ENCODE data around the gene MGAT5B.

The MGAT5B gene

DNA sequence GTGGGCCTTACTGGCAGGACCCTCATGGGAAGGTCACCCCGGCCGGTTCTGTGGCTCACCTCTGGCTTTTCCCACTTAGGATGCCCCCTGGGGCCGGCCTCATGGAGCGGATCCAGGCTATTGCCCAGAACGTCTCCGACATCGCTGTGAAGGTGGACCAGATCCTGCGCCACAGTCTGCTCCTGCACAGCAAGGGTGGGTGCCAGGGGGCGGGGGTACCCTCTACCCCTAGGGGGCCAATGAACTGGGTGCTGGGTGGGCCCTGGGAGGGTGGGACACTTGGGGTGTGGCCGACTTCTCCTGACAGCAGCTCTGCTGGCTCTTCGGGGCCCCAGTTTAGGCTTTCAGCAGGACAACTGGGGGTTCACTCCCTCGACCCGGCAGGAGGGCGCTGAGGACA lies 34.3 kb downstream of the MGAT5B start:
- no peaks in the 10 kb centered on the region for H3K4me1 ChIP-seq (ENCODE audit: control insufficient read depth in 1 of 2, insufficient read depth in 2 of 2, low read length in 2 of 2)
- H3K9ac ChIP-seq (ENCODE audit: low read length), result no peak overlapping the region
- H3K27ac ChIP-seq (ENCODE audit: low read depth, low read length), result no peak overlapping the region
- no peak overlapping the region for H2BK120ac ChIP-seq (ENCODE audit: insufficient read depth, low read length, poor library complexity)
- no peak overlapping the region for H3K4me2 ChIP-seq (ENCODE audit: low read length)
- H3K27me3 ChIP-seq (ENCODE audit: insufficient read depth, low read length), result no peaks in the 10 kb centered on the region
- H2AK5ac ChIP-seq (ENCODE audit: low read length), result no peak overlapping the region
- H3K4ac ChIP-seq (ENCODE audit: low read depth, low read length), result no peak overlapping the region
- H4K8ac ChIP-seq (ENCODE audit: low read depth, low read length), result no peak overlapping the region
- peaks cover 6% of the 10 kb centered on the region for H3K9me3 ChIP-seq (ENCODE audit: insufficient read depth, low read depth, low read length)
- no peak overlapping the region for H4K12ac ChIP-seq (ENCODE audit: low read depth, low read length)
- no peaks in the 10 kb centered on the region for H3K36me3 ChIP-seq (ENCODE audit: control insufficient read depth in 1 of 2, insufficient read depth in 2 of 2, low read length in 2 of 2)
- H3K79me2 ChIP-seq (ENCODE audit: control insufficient read depth, insufficient read depth, low read length, poor library complexity), result no peaks in the 10 kb centered on the region
- H3K79me1 ChIP-seq (ENCODE audit: low read length), result no peaks in the 10 kb centered on the region
- no peak overlapping the region for H3K14ac ChIP-seq (ENCODE audit: low read length)
- H2BK12ac ChIP-seq (ENCODE audit: low read length), result no peak overlapping the region
- no peak overlapping the region for H3K18ac ChIP-seq (ENCODE audit: low read length)
- WGBS (ENCODE audit: extremely low coverage, insufficient coverage, insufficient read length), result no CpG with 5 or more reads among the region's 14 CpGs
- H4K91ac ChIP-seq (ENCODE audit: low read depth, low read length), result no peak overlapping the region
- H3K23ac ChIP-seq (ENCODE audit: low read length), result no peak overlapping the region
- H3K4me3 ChIP-seq (ENCODE audit: low read depth, low read length), result no peak overlapping the region
- H2BK5ac ChIP-seq (ENCODE audit: low read depth, low read length, poor library complexity), result no peak overlapping the region
- DNase-seq, result no peak
- H2AFZ ChIP-seq (ENCODE audit: insufficient read depth, low read length, poor library complexity), result no peak overlapping the region

DNA sequence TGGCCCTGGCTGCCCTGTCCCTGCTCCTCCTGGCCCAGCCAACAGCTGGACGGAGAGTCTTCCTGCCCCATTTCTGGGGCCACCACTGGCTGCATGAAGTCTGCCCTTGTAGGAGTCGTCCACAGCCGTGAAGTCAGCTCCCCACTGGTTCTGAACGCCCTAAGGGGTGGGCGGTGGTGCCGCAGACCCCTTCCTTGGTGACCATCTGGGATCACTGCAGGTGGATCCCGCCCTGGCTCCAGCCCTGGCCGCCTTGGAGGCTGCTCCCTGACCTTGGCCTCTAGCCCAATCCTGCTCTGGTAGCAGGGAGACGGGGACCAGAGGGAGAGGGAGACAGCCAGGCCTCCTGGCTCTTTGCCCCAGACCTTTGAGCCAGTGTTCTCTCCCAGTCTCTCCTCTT lies 35.4 kb downstream of the MGAT5B start:
- WGBS (ENCODE audit: extremely low coverage, insufficient coverage, insufficient read length), result no CpG with 5 or more reads among the region's 9 CpGs

DNA sequence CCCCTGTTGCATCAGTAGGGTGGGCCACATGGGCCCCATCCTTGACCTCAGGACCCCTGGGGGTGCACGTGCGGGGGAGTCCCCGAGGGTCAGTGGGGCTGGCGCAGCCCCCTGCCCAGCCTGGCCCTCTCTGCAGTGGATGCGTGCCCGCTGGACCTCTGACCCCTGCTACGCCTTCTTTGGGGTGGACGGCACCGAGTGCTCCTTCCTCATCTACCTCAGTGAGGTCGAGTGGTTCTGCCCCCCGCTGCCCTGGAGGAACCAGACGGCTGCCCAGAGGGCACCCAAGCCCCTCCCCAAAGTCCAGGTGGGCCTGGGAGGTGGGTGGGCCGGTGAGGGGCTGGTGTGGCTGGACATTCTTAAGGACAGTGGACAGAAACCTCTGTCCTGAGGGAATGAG lies 35.9 kb downstream of the MGAT5B start:
- WGBS (ENCODE audit: extremely low coverage, insufficient coverage, insufficient read length), result no CpG with 5 or more reads among the region's 13 CpGs
- Histone ChIP-seq H3K9ac (ENCODE audit: low read length) (no peak overlapping the region), H3K27me3 (ENCODE audit: insufficient read depth, low read length) (no peaks in the 10 kb centered on the region), H2BK120ac (ENCODE audit: insufficient read depth, low read length, poor library complexity) (no peak overlapping the region), H2AK5ac (ENCODE audit: low read length) (no peak overlapping the region), H3K4me1 (ENCODE audit: control insufficient read depth in 1 of 2, insufficient read depth in 2 of 2, low read length in 2 of 2) (no peaks in the 10 kb centered on the region), H3K79me1 (ENCODE audit: low read length) (no peaks in the 10 kb centered on the region), H3K36me3 (ENCODE audit: control insufficient read depth in 1 of 2, insufficient read depth in 2 of 2, low read length in 2 of 2) (no peaks in the 10 kb centered on the region), H3K18ac (ENCODE audit: low read length) (no peak overlapping the region), H2BK12ac (ENCODE audit: low read length) (no peak overlapping the region), H3K4me2 (ENCODE audit: low read length) (no peak overlapping the region), H2BK5ac (ENCODE audit: low read depth, low read length, poor library complexity) (no peak overlapping the region), H3K23ac (ENCODE audit: low read length) (no peak overlapping the region), H4K8ac (ENCODE audit: low read depth, low read length) (no peak overlapping the region), H3K79me2 (ENCODE audit: control insufficient read depth, insufficient read depth, low read length, poor library complexity) (no peaks in the 10 kb centered on the region), H3K9me3 (ENCODE audit: insufficient read depth, low read depth, low read length) (peaks cover 6% of the 10 kb centered on the region), H3K14ac (ENCODE audit: low read length) (no peak overlapping the region), H3K4ac (ENCODE audit: low read depth, low read length) (no peak overlapping the region), H4K12ac (ENCODE audit: low read depth, low read length) (no peak overlapping the region), H3K27ac (ENCODE audit: low read depth, low read length) (no peak overlapping the region), H2AFZ (ENCODE audit: insufficient read depth, low read length, poor library complexity) (no peak overlapping the region), H4K91ac (ENCODE audit: low read depth, low read length) (no peak overlapping the region), H3K4me3 (ENCODE audit: low read depth, low read length) (no peak overlapping the region)
- DNase-seq, result no peak

More for the DNA sequence above, 35.4 kb downstream of the MGAT5B start:
- H4K91ac ChIP-seq (ENCODE audit: low read depth, low read length), result no peak overlapping the region
- H3K4ac ChIP-seq (ENCODE audit: low read depth, low read length), result no peak overlapping the region
- H3K36me3 ChIP-seq (ENCODE audit: control insufficient read depth in 1 of 2, insufficient read depth in 2 of 2, low read length in 2 of 2), result no peaks in the 10 kb centered on the region
- H3K27me3 ChIP-seq (ENCODE audit: insufficient read depth, low read length), result no peaks in the 10 kb centered on the region
- H4K8ac ChIP-seq (ENCODE audit: low read depth, low read length), result no peak overlapping the region
- no peaks in the 10 kb centered on the region for H3K4me1 ChIP-seq (ENCODE audit: control insufficient read depth in 1 of 2, insufficient read depth in 2 of 2, low read length in 2 of 2)
- H2AK5ac ChIP-seq (ENCODE audit: low read length), result no peak overlapping the region
- H2BK5ac ChIP-seq (ENCODE audit: low read depth, low read length, poor library complexity), result no peak overlapping the region
- H3K9me3 ChIP-seq (ENCODE audit: insufficient read depth, low read depth, low read length), result peaks cover 6% of the 10 kb centered on the region
- no peak overlapping the region for H3K18ac ChIP-seq (ENCODE audit: low read length)
- H3K79me1 ChIP-seq (ENCODE audit: low read length), result no peaks in the 10 kb centered on the region
- no peak overlapping the region for H3K4me3 ChIP-seq (ENCODE audit: low read depth, low read length)
- H3K4me2 ChIP-seq (ENCODE audit: low read length), result no peak overlapping the region
- no peak overlapping the region for H2BK12ac ChIP-seq (ENCODE audit: low read length)
- no peak for DNase-seq
- no peak overlapping the region for H3K14ac ChIP-seq (ENCODE audit: low read length)
- H3K27ac ChIP-seq (ENCODE audit: low read depth, low read length), result no peak overlapping the region
- H3K23ac ChIP-seq (ENCODE audit: low read length), result no peak overlapping the region
- H4K12ac ChIP-seq (ENCODE audit: low read depth, low read length), result no peak overlapping the region
- H2BK120ac ChIP-seq (ENCODE audit: insufficient read depth, low read length, poor library complexity), result no peak overlapping the region
- no peak overlapping the region for H3K9ac ChIP-seq (ENCODE audit: low read length)
- no peak overlapping the region for H2AFZ ChIP-seq (ENCODE audit: insufficient read depth, low read length, poor library complexity)
- no peaks in the 10 kb centered on the region for H3K79me2 ChIP-seq (ENCODE audit: control insufficient read depth, insufficient read depth, low read length, poor library complexity)

DNA sequence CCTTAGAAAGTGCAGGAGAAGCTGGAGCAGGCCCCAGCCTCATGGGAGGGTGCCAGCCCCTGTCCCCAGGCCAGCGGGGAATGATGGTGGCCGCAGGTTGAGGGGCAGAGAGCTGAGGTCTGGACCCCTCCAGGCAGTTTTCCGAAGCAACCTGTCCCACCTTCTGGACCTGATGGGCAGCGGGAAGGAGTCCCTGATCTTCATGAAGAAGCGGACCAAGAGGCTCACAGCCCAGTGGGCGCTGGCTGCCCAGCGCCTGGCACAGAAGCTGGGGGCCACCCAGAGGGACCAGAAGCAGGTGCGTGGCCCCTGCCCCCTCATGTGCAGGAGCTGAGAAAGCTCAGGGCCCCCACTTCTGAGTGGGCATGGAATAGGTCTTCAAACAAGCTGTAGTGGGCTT lies 36.8 kb downstream of the MGAT5B start:
- no CpG with 5 or more reads among the region's 8 CpGs for WGBS (ENCODE audit: extremely low coverage, insufficient coverage, insufficient read length)
- H3K9me3 ChIP-seq (ENCODE audit: insufficient read depth, low read depth, low read length), result peaks cover 6% of the 10 kb centered on the region
- no peaks in the 10 kb centered on the region for H3K27me3 ChIP-seq (ENCODE audit: insufficient read depth, low read length)
- H4K8ac ChIP-seq (ENCODE audit: low read depth, low read length), result no peak overlapping the region
- no peaks in the 10 kb centered on the region for H3K79me2 ChIP-seq (ENCODE audit: control insufficient read depth, insufficient read depth, low read length, poor library complexity)
- H3K4me3 ChIP-seq (ENCODE audit: low read depth, low read length), result no peak overlapping the region
- H2AK5ac ChIP-seq (ENCODE audit: low read length), result no peak overlapping the region
- H3K4me1 ChIP-seq (ENCODE audit: control insufficient read depth in 1 of 2, insufficient read depth in 2 of 2, low read length in 2 of 2), result no peaks in the 10 kb centered on the region
- H3K14ac ChIP-seq (ENCODE audit: low read length), result no peak overlapping the region
- H3K36me3 ChIP-seq (ENCODE audit: control insufficient read depth in 1 of 2, insufficient read depth in 2 of 2, low read length in 2 of 2), result no peaks in the 10 kb centered on the region
- H3K23ac ChIP-seq (ENCODE audit: low read length), result no peak overlapping the region
- no peaks in the 10 kb centered on the region for H3K79me1 ChIP-seq (ENCODE audit: low read length)
- H2BK5ac ChIP-seq (ENCODE audit: low read depth, low read length, poor library complexity), result no peak overlapping the region
- H4K12ac ChIP-seq (ENCODE audit: low read depth, low read length), result no peak overlapping the region
- no peak for DNase-seq
- no peak overlapping the region for H3K4me2 ChIP-seq (ENCODE audit: low read length)
- no peak overlapping the region for H3K4ac ChIP-seq (ENCODE audit: low read depth, low read length)
- no peak overlapping the region for H3K18ac ChIP-seq (ENCODE audit: low read length)
- H2BK120ac ChIP-seq (ENCODE audit: insufficient read depth, low read length, poor library complexity), result no peak overlapping the region
- H2AFZ ChIP-seq (ENCODE audit: insufficient read depth, low read length, poor library complexity), result no peak overlapping the region
- H2BK12ac ChIP-seq (ENCODE audit: low read length), result no peak overlapping the region
- no peak overlapping the region for H3K27ac ChIP-seq (ENCODE audit: low read depth, low read length)
- no peak overlapping the region for H3K9ac ChIP-seq (ENCODE audit: low read length)
- no peak overlapping the region for H4K91ac ChIP-seq (ENCODE audit: low read depth, low read length)
